NCI-H1092 (cell line): Measurements from ENCODE around the gene TTLL12.

Experiments used
- DNase-seq: peaks from one replicate; lab custom pipeline; 2025; lab: John Stamatoyannopoulos, UW

TTLL12 gene

DNA sequence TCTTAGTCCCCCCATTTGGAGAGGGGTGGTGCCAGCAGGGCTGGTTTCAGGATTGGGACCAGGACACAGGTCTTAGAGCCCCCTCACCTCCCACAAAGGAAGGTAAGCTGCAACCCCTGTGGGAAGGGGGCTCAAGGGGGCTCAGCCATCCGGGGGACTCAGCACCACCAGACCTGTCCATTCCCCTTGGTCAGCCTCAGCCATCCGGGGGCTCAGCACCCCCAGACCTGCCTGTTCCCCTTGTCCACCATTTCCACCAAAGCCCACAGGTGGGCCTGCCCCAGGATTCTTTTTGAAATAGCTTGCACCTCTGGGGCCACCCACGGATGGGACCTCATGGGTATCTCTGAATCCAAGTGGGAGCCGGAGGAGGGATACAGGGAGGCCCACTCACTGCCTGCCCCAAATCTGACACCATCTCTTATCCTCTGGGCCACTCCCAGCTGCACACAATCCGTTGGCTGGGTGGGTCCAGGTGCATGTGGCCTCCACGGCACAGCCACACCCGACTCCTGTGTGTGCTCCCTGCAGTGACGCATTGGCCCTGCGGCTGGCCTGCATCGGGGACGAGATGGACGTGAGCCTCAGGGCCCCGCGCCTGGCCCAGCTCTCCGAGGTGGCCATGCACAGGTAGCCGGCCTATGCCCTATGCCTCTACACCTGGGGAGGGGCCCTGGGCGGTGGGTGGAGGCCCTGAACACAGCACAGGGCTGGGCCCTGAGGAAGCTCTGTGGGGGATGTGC is 59.6 kb downstream of the TTLL12 start:
- DNase-seq, result no peak

DNA sequence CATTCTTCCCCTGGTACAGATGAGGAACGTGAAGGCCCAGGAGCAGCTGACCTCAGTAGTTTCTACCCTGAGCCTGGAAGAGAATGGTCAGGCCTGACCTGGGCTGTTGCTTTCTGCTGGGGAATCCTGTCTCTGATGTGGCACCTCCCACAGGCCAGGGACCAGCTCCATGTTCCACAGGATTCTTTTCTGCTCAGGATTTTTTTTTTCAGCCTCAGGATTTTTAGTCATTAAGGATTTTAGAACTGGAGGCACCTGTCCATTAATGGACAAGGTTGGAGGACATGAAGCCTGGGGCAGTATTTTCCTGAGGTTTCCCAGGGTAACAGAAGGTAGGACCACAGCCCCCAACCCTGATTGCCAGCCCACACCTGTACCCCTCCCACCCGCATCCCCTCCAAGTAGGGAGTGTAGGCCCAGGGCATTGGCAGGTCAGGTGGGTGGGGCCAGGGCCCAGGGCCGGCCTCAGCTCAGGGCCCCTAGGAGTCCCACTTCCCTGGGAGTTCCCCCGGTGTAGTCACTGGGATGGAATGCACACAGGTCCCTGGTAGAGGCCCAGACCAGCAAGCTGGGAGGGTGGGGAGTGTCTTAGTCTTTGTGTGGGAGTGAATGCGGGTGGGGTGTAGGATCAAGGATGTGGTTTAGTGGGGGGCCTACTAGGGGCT is 60.3 kb downstream of the TTLL12 start:
- DNase-seq, result no peak

DNA sequence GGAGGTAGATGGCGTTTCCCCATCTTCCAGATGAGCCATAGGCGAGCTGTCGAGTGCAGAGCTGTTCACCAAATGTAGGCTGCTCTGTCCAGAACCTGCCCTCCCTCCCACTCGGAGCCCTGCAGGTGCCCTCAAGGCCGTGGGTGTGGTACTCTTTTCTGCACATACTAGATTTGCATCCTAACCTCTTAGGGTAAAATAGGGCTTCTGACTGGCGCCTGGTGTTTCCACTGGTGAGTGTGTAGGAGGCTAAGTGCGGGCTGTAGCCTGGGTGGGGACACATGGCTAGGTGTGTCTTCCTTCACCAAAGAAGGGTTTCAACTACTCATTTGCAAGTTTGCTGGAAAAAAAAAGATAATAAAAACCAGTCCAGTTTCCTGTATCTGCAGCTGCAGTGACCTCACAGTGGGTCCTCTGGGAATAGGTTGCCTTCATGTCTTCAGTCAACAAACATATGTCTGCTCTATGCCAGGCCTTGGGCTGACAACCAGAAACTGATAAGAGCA is 67.9 kb downstream of the TTLL12 start:
- no peak for DNase-seq

DNA sequence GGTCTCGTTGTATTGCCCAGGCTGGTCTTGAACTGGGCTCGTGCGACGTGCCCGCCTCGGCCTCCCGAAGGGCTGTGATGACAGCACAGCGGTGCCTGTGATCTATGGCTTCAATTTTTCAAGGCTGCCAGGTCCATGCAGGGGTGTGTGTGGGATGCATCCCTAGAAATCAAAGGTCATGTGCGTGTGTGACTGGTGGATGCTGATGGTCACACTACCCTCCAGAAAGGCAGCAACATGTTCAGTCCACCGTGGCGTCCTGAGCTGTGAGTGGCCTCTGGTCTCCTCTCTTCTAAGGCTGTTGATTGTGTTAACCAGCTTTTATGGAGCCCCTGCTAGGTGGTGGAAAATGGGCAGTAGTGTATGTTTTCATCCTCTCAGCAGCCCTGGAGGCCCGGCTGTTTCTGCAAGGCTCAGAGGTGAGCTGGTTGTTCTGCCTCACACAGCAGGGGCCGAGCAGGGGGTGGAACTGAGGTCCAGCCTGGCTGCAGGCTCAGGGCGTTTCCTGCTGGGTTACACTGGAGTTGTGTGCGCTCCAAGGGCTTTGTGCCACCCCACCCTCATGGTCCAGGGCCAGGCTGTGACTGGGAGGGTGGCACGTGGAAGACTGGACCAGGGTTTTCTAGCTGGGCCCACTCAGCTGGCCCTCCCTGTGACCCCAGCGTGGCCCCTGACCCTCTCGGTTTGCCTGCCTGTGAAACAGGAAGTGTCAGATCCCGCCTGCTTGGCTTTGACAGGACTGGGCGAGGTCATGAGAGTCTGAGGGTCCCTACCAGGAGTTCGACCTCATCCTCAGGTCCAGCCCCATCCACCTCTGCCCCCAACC is 68.7 kb downstream of the TTLL12 start:
- no peak for DNase-seq

DNA sequence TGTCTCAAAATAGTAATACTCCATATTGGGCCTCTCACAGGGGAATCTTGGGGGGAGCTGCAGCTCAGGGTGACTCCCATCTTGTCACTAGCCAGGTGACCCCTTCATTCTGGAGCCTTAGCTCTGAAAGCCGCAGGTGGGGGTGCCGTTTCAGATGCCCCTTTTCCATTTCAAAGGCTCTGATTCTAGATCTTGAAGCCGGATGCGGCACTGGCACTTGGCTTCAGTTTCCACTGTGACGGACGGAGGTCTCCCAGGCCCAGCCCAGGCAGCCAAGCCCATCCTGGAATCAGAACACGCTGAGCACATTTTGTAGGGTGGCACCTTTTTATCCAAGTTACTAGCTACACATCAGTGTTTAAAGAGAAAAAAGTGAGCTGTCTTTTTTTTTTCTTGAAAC is 70.0 kb downstream of the TTLL12 start:
- no peak for DNase-seq
